Skeletal muscle cell (primary cell): ENCODE data around the gene CPHXL2.

Experiments
- DNase-seq: peaks from one replicate; pipeline ENCODE4 v3.0.0-alpha.2; 2010; ENCODE audit warnings: low read depth
- H3K4me3 ChIP-seq: 2 replicates; pipeline ENCODE4 v1.5.1; 2011; ENCODE audit warnings: low read depth, mild to moderate bottlenecking, control low read depth, low read length, moderate library complexity

CPHXL2 gene

DNA sequence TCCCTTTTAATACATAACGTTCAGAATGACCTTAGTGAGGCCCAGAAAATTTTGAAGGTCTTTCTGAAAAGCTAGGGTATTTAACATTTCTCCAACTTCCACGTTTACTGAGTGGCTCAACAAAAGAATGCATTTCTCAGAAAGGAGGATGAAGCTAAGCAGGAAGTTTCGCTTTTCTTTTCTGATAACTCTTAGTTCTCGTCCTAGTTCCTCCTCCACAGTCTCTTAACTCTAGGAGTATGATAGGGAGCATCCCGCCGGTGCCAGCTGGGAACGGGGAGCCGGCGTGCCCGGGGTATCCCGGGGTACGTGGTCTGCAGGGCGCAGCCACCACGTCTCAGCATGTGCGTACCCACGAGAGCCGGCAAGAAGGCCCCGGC, 29.7 kb downstream of the CPHXL2 start:
- no peak for DNase-seq
- peak overlapping the region; percentile 85 for H3K4me3 ChIP-seq

DNA sequence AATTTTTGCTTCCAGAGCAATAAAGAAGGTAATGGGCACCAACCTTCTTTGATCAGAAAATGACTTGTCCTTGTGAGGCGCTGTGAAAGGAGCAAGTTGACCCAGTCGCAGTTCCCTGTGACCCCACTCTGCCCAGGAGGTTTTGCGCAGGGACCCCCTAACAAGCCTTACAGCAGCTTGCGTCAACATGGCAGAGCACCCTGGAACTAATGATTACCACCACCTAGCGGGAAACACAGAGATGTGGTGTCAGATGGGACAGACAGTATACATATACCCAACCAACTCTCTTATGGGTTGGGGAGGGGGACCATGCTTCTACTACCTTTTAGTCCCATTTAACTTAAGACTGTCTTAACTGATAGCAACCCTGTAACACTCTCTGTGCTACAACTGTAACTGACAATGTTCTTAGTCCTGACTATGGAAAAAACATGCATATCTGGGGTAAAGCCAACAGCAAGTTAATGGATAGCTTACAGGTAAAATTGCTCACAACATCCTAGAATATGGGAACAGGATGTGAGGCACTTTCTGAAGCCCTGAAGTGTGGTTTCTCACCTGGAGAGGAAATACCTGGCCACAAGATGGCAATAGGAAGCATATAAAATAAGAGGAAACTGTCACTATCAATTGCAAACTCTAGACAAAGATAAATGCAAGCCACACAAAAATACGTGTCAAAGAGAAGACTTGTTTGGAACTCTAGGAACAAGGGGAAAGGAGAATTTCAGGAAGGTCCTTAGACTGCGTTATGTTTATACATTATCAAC, 32.4 kb downstream of the CPHXL2 start:
- H3K4me3 ChIP-seq, result no peak overlapping the region
- DNase-seq, result no peak

DNA sequence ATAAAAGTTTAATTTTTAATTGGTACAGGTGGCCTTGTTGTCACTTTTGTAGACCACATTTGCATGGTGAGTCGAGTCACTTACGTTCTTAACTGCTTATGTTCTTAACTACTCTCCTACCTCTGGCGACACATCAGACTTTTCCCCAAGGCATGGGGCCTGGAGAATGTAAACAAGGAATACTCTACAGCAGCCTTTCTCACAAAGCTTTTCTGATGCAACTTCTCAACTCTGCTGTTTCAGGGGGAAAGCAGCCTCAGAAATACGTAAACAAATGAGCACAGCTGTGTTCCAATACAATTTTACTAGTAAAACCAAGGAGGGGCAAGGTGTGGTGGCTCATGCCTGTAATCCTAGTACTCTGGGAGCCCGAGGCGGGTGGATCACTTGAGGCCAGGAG, 36.2 kb downstream of the CPHXL2 start:
- H3K4me3 ChIP-seq, result no peak overlapping the region
- DNase-seq, result no peak

DNA sequence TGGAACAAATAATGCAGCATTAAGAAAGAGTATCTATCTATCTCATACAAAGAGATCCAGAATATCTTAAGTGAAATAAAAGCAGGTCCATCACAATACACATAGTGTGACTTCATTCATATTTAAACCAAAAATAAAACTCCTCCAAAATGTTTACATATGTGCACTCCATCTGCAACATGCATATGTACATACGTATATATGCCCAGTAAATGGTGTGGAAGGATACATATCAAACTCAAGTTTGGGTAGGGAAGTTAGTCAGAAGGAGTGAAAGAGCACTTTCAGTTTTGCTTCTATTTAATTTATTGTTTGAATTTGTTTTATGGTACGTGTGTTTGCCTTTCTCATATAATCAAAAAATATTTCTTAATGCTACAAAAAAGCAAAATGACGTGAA, 41.8 kb downstream of the CPHXL2 start:
- H3K4me3 ChIP-seq, result no peak overlapping the region
- DNase-seq, result no peak

DNA sequence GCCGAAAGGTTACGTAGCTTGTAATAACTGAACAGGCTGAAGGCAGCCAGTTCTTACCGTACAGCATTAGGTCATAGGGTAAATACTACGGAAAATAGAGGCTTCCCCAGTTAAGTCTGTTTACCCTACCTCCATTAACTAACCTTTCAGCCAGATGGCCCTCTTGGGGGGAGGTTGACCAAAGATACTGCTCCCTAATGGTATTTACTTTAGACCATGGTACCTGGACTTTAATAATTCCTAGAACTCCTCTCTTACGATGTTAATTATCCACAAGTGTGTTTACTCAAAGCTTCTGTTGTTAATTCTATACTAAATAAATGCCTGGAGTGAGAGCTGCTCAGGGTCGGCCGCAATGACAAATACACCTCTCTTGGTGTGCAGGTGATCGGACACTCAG, 44.0 kb downstream of the CPHXL2 start:
- no peak for DNase-seq
- no peak overlapping the region for H3K4me3 ChIP-seq

DNA sequence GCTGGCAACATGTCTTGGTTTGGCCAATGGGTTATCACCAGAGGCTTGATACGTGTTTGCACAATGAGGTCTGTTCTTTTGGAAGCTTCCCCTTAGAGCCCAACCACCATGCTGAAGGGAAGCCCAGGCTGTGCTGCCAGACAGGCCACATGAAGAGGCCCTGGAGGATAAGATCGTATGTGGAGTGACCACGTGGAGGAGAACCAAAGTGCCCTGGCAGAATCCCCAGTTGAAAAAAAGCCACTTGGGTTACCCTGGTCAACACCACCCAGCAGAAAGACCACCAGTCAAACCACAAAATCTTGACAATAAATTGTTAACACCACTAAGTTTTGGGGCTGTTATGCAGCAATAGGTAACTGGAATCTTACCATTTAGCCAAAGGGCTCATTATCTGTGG, 46.8 kb downstream of the CPHXL2 start:
- H3K4me3 ChIP-seq, result no peak overlapping the region
- no peak for DNase-seq

- H3K4me3 ChIP-seq, result no peak overlapping the region
- no peak for DNase-seq
Observed at GRCh38 chr16:75629132-75629531, 47.7 kb downstream of the CPHXL2 start.

GRCh38 chr16:75628351-75628750, 48.5 kb downstream of the CPHXL2 start:
- H3K4me3 ChIP-seq, result no peak overlapping the region
- DNase-seq, result no peak

GRCh38 chr16:75627851-75628250, 49.0 kb downstream of the CPHXL2 start:
- H3K4me3 ChIP-seq, result no peak overlapping the region
- no peak for DNase-seq

DNA sequence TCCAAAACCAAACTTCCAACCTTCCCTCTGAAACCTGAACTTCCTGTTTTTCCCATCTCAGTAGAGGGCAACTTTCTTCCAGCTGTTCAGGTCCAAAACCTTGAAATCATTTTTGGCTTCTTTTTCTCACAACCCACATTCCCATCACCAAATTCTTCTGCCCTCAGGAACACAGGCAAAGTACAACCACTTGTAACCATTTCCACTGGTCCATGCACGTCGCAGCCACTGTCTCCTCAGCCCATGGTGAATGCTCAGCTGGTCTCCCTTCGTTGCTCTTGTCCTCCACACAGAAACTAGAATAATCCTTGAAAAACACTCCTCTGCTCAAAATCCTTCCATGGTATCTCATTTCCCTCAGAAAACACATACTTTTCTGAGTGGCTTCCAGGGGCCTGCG, 50.0 kb downstream of the CPHXL2 start:
- DNase-seq, result no peak
- H3K4me3 ChIP-seq, result no peak overlapping the region

DNA sequence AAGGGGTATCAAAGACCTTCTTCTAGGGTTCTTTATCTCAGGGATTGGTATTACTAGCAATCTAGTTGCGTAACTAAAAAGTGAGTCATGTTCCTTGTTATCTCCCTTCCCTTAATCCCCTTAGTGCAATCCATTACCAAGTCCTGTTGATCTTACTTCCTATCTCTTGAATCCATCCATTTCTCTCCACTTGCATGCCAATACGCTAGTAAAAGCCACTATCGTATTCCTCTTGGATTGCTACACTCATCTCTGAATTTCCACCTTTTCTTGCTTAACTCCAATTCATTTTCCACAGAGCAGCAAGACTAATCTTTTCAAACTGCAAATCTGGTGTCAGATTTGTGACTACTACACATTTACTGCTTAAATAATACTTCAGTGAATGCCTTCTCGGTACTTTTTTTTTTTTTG, 51.9 kb downstream of the CPHXL2 start:
- no peak for DNase-seq
- H3K4me3 ChIP-seq, result no peak overlapping the region

DNA sequence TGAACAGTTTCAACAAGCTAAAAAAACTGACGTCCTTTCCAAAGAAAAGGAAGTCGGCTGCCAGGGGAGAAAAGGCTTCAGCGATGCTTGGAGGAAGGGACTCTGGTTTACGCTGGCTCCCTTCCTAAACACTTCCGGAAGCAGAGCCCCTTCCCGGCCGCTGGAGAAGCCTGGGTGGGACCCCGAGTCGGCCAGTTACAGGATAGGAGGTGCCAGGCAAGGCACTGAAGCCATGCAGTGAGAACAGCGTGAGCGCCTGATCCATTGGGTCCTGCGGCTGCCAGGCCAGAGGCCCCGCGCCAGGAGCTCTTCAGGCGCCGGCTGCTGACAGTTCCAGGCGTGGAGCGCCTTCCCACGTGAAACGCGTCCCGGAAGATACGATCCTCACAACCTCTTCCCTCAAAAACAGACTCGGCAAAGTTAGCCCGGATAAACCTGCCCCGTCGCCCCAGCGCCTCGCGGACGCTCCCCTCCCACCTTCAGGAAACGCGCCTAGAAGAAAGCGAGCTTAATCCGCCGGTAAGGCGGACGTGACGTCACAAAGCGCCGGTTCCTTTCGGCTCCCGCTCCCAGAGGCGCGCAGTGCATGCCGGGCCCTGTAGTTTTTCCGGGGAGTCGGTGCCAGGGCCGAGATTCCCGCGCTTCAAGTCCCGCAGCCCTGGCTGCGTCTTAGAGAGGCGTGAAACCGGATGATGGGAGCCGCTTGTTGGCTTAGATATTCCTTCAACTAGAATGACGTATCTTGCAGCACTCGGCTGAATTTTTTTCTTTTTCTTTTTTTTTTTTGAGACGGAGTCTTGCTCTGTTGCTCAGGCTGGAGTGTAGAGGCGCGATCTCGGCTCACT, 53.8 kb downstream of the CPHXL2 start, which contains the start of gene ADAT1:
Gene ADAT1, minus strand, starts transcription at position 521 of the 845 bp plus-strand sequence. CDS start 2,482 bp downstream, outside the sequence.
- DNase-seq, result peak; percentile 93
- peak within 1 kb of the TSS; percentile 72 for H3K4me3 ChIP-seq

DNA sequence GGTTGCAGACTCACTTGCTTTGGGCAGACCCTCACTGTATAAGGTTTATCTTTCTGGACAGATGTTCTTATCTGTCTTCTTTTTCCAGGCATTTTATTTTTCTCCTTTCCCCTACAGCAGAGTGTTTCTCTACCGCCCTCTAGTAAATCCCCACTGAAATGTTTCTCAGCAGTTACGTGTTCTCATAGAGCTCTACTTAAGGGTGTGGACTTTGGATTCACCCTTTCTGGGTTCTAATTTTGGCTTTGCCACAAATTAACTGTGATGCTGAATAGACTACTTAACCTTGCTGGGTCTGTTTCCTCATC, 55.7 kb downstream of the CPHXL2 start:
- DNase-seq, result no peak
- H3K4me3 ChIP-seq, result no peak overlapping the region

- H3K4me3 ChIP-seq, result no peak overlapping the region
- DNase-seq, result no peak
Observed at GRCh38 chr16:75620326-75621169, 56.3 kb downstream of the CPHXL2 start.

DNA sequence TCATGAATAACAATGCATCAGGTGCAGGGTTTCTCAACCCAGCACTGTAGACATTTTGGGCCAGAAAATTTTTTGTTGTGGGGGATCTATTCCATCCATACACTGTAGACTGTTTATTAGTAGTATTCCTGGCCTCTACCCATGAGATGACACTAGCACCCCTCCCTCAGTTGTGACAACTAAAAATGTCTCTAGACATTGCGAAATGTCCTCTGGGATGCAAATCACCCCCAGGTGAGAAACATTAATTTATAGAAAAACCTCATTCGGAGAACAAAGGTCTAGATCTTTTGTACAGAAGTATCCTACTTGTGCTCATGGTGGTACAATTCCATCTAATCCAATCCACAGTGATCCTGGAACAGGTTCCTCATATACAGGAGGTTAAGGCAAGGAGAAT, 58.0 kb downstream of the CPHXL2 start:
- no peak for DNase-seq
- H3K4me3 ChIP-seq, result no peak overlapping the region

GRCh38 chr16:75617121-75617520, 59.7 kb downstream of the CPHXL2 start:
- H3K4me3 ChIP-seq, result no peak overlapping the region
- DNase-seq, result no peak

- no peak overlapping the region for H3K4me3 ChIP-seq
- no peak for DNase-seq
Observed at GRCh38 chr16:75616521-75617010, 60.2 kb downstream of the CPHXL2 start.

- DNase-seq, result no peak
Observed at GRCh38 chr16:75615619-75616018, 61.2 kb downstream of the CPHXL2 start.

DNA sequence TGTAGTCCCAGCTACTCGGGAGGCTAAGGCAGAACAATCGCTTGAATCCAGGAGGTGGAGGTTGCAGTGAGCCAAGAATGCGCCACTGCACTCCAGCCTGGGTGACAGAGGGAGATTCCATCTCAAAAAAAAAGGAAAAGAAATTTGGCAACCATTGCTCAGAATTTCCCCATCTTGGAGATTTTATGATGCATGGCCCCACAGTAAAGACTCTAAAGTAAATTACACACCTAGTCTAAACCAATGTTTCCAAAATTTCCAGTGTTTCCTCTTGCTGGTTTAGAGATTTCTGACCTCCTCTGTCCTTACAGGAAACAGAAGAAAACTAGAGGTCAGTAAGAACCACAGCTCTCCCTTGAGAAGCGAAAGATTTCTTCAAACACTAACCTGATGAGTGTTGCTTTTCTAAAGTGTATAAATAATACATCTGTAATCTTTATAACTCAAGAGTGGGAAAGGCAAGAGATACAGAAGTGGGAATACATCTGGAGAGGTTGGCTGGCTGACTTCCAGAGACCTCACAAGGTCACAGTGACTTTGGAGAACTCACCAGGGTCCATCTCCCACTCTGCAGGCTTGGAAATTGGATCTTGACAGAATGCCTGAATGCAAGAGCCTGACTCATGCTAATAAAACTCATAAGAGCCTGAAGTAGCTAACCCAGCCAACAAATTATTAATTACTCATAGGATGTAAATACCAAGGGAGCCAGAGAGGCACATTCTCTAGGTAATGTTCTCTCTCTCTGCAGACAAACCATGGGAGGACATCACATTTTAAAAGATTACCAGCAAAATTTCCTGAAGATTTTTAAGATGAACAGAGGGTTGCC, 62.5 kb downstream of the CPHXL2 start:
- DNase-seq, result no peak
- no peak overlapping the region for H3K4me3 ChIP-seq

More at GRCh38 chr16:75615619-75616018, 61.2 kb downstream of the CPHXL2 start:
- H3K4me3 ChIP-seq, result no peak overlapping the region
